Heart left ventricle (tissue), 13 donors: ENCODE data around the gene SFXN1.

Experiments used
- POLR2A ChIP-seq, 2 donors: fragments of 450-650 bp; IDR thresholded peaks; one replicate each; pipeline ENCODE4 v1.6.1; 2017; ENCODE audit warnings: antibody characterized with exemption in 2 of 2, mild to moderate bottlenecking in 2 of 2, moderate library complexity in 2 of 2
- TF ChIP-seq, protein P1 (sequence below), 12 donors: fragments of 200-600 bp; sonication (generic) in 4 of 12; IDR thresholded peaks; one replicate each; pipeline versions ENCODE4 v1.5.0 to v1.8.0; 2018 to 2022; ENCODE audit warnings: antibody characterized with exemption in 12 of 12, mild to moderate bottlenecking in 5 of 12
- donor health status: ischemic (EF 13 %, LVEDD 7.1; RV severe dilation, severe dysfunction).
- donor health status: DM: no; HTN: yes; CAD: no.
- donor health status: DM: no; HTN: no; CAD: no.
- donor health status: ischemic (EF 25% LVEDD 6.9; RV normal size, moderate dysfunction).
- donor health status: ischemic (EF 25% LVEDD 5.7; RV mildly dilated, moderate dysfunction).
- donor health status: ischemic (EF 35%, LVEDD 5.7; RV mildly dilated, moderate dysfunction).
- donor health status: nonischemic (EF 11% LVEDD 7.7; RV severe dilation, severe dysfunction).
- donor health status: DM: yes; HTN: yes; CAD: no.
- donor health status: PGD.
- donor health status: ischemic (EF 29% LVEDD 5.4; RV normal size, mild dysfunction).
- donor health status: nonischemic (EF 23%, LVEDD 6.1; RV moderate dilation, normal function).

DNA sequence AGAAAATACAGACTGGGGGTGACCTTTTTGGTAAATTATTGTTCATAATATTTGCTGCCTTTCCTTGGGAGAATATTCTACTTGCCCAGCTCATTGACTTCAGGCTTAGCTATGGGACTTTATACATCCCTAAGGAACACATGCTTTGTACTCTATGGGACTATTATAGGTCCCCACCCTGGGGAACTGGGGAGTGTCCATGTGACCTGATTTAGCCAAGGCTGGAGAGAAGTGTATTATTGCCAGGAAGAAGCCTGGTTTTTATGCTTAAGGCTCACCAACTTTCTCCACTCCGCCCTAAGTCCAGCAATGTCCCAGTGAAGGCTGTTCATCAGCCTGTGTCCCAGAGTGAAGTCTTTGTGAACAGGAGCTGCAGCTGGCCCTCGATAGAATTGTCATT lies 17.8 kb upstream of the SFXN1 start:
- TF ChIP-seq, protein P1, sequence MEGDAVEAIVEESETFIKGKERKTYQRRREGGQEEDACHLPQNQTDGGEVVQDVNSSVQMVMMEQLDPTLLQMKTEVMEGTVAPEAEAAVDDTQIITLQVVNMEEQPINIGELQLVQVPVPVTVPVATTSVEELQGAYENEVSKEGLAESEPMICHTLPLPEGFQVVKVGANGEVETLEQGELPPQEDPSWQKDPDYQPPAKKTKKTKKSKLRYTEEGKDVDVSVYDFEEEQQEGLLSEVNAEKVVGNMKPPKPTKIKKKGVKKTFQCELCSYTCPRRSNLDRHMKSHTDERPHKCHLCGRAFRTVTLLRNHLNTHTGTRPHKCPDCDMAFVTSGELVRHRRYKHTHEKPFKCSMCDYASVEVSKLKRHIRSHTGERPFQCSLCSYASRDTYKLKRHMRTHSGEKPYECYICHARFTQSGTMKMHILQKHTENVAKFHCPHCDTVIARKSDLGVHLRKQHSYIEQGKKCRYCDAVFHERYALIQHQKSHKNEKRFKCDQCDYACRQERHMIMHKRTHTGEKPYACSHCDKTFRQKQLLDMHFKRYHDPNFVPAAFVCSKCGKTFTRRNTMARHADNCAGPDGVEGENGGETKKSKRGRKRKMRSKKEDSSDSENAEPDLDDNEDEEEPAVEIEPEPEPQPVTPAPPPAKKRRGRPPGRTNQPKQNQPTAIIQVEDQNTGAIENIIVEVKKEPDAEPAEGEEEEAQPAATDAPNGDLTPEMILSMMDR (IDR thresholded peaks at IDR 0.05): no peak
- no peak for TF ChIP-seq POLR2A (IDR thresholded peaks at IDR 0.05)
